ENCODE measurements around the gene GADD45G.

DNA sequence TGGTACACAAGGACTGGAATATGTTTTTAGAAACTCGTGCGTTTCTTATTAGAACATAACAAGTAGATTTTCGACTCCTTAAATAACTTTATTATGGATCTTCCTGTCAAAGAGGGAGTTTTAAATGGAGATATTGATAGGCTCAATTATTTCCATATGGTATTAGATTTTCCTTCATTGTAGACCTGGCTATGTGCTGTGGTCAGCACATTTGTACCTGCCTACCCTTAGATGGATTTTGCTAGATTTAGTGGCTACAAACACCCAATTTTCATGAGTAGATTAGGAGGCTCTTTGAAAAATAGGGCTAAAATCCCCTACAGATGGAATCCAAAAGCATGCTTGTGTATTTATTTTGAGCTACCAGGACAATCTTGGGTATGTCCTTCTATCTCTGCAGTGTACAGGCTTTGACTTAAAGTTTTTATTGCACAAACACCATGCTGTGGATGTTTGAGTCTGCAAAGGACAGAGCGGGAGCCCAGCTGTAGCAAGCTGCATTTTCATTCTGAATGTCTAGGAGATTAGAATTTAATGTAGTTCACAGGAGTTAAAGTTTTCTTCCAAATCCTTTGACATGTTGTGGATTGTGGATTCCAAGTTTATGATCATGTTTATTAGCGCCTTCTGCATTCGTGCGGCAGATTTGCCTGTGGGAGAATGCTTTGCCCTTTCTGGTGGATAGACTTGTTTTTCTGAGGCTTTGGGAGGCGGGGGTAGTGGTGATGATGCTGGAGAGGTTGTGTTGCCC, 41.6 kb downstream of the GADD45G start:
- no peak for TF ChIP-seq NR2F1 (conservative IDR thresholded peaks at IDR 0.05)
- no peak for TF ChIP-seq POLR2A (IDR thresholded peaks at IDR 0.05; ENCODE audit: low read depth, low read length)
- TF ChIP-seq, protein P1, sequence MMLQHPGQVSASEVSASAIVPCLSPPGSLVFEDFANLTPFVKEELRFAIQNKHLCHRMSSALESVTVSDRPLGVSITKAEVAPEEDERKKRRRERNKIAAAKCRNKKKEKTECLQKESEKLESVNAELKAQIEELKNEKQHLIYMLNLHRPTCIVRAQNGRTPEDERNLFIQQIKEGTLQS (IDR thresholded peaks at IDR 0.05; ENCODE audit: borderline replicate concordance, extremely low read depth, low read depth, low read length) = no peak
- no peak for TF ChIP-seq SUPT20H (IDR thresholded peaks at IDR 0.05; ENCODE audit: borderline replicate concordance, control insufficient read depth, low read depth, low read length)
- no peak for TF ChIP-seq POLR2AphosphoS5 (IDR thresholded peaks at IDR 0.05; ENCODE audit: low read length)
- TF ChIP-seq FOS (IDR thresholded peaks at IDR 0.05; ENCODE audit: borderline replicate concordance, extremely low read depth, insufficient read length) = no peak
- no peak for TF ChIP-seq RFX5 (IDR thresholded peaks at IDR 0.05; ENCODE audit: low read depth, low read length)
- TF ChIP-seq MAX (IDR thresholded peaks at IDR 0.05; ENCODE audit: low read depth, low read length) = no peak
- no peak for TF ChIP-seq CTCF (IDR thresholded peaks at IDR 0.05 in 2 of 3, conservative IDR thresholded peaks at IDR 0.05 in 1 of 3; ENCODE audit: control insufficient read depth in 2 of 3, extremely low read depth in 1 of 3, insufficient read depth in 1 of 3, low read depth in 3 of 3, low read length in 3 of 3)
- no peak for TF ChIP-seq RELA (IDR thresholded peaks at IDR 0.05; ENCODE audit: borderline replicate concordance, partially characterized antibody)
- TF ChIP-seq FOXK2 (IDR thresholded peaks at IDR 0.05) = no peak
- TF ChIP-seq PAX8 (IDR thresholded peaks at IDR 0.05) = no peak
- TF ChIP-seq GATAD2B (conservative IDR thresholded peaks at IDR 0.05; ENCODE audit: low read depth) = no peak

Data from GM12878 (cell line).